HepG2 (cell line): ENCODE data around the gene IPO13. TPM values are rescaled to one million over a fixed set of nuclear protein-coding genes. Genes with fewer than 3 reads are reported as not detected.

Experiments
- ATAC-seq: fragments of 200-7000 bp; cut with Tn5 transposase; 3 replicates; pipeline ENCODE4 v1.9.1; 2020; ENCODE audit warnings: mild to moderate bottlenecking, moderate library complexity
- BruUV-seq: library from RNA; stranded (reverse); fragments of 400-500 nt; replicated peaks from 2 replicates; lab custom pipeline; 2021; lab: Mats Ljungman, UMichigan
- CTCF ChIA-PET: fragments of 300-600 bp; formaldehyde crosslinking; extraction: SDS; loops from one replicate; lab custom pipeline; 2021; ENCODE audit warnings: low total read pairs, inconsistent platforms, low intra/inter-chr PET ratio; lab: Yijun Ruan, JAX
- POLR2A ChIA-PET: fragments of 350-600 bp; sonication (Branson Sonifier 250); formaldehyde crosslinking; loops from one replicate; lab custom pipeline; 2020; ENCODE audit warnings: antibody characterized with exemption, inconsistent platforms; lab: Yijun Ruan, JAX
- DNase-seq: peaks from one replicate; pipeline ENCODE4 v3.0.0-alpha.2; 2015; ENCODE audit warnings: low spot score
- FAIRE-seq: peaks from 3 replicates; lab custom pipeline; 2011; peaks lifted over from hg19 to GRCh38; lab: Jason Lieb, UNC
- H2AFZ ChIP-seq: one replicate; pipeline ENCODE4 v1.6.1; 2011; ENCODE audit warnings: low read length, inconsistent platforms
- H3K27ac ChIP-seq: fragments of 300-600 bp; 3 replicates; pipeline ENCODE4 v1.8.0; 2011; ENCODE audit warnings: mixed run types, mild to moderate bottlenecking, mixed read lengths, low read length, inconsistent platforms; ENCODE audit not compliant: insufficient read depth; ENCODE audit errors: extremely low read length
- H3K27me3 ChIP-seq, 2 experiments: fragments of 200-600 bp in 1 of 2; 2 replicates in 1 of 2; 3 replicates in 1 of 2; pipeline versions ENCODE4 v1.6.0 to v1.8.0; 2011; ENCODE audit warnings: low read length in 2 of 2, mild to moderate bottlenecking in 2 of 2, moderate library complexity in 2 of 2, inconsistent platforms in 1 of 2; ENCODE audit not compliant: insufficient read depth in 2 of 2, control insufficient read depth in 1 of 2
- H3K36me3 ChIP-seq, 2 experiments: fragments of 200-600 bp in 1 of 2; replicated peaks in 1 of 2; 2 replicates in 1 of 2; 3 replicates in 1 of 2; pipeline versions ENCODE4 v1.5.1 to v1.8.0; 2011; ENCODE audit warnings: low read length in 2 of 2, inconsistent platforms in 1 of 2; ENCODE audit not compliant: insufficient read depth in 2 of 2, control insufficient read depth in 1 of 2
- H3K4me1 ChIP-seq: 2 replicates; pipeline ENCODE4 v1.5.1; 2012; ENCODE audit warnings: low read length, inconsistent platforms; ENCODE audit not compliant: insufficient read depth
- H3K4me2 ChIP-seq: 2 replicates; pipeline ENCODE4 v1.6.0; 2011; ENCODE audit warnings: low read depth, low read length, inconsistent platforms
- H3K4me3 ChIP-seq, 3 experiments: fragments of 200-600 bp in 1 of 3; sonication (generic), shearing (Covaris generic) in 1 of 3; replicated peaks in 1 of 3; 2 replicates each; pipeline ENCODE4 v1.5.1; 2011 to 2016; ENCODE audit warnings: low read length in 3 of 3, inconsistent platforms in 2 of 3, low read depth in 2 of 3, mild to moderate bottlenecking in 2 of 3, control low read depth in 1 of 3, mixed read lengths in 1 of 3; ENCODE audit not compliant: insufficient read depth in 1 of 3
- H3K79me2 ChIP-seq: one replicate; pipeline ENCODE4 v1.6.1; 2011; ENCODE audit warnings: low read length, inconsistent platforms; ENCODE audit not compliant: insufficient read depth
- H3K9ac ChIP-seq: 2 replicates; pipeline ENCODE4 v1.6.0; 2011; ENCODE audit warnings: mild to moderate bottlenecking, low read depth, low read length, inconsistent platforms; ENCODE audit not compliant: insufficient read depth
- H3K9me3 ChIP-seq: 2 replicates; pipeline ENCODE4 v1.5.1; 2012; ENCODE audit warnings: mild to moderate bottlenecking, low read length
- H4K20me1 ChIP-seq: 2 replicates; pipeline ENCODE4 v1.6.0; 2011; ENCODE audit warnings: inconsistent platforms, mild to moderate bottlenecking, low read length, moderate library complexity; ENCODE audit not compliant: insufficient read depth
- AGO2 ChIP-seq: fragments of 200-400 bp; formaldehyde crosslinking; optimal IDR thresholded peaks from 2 replicates; pipeline ENCODE3; 2017; ENCODE audit warnings: mild to moderate bottlenecking, low read depth, low read length, moderate library complexity
- ATF7-NPFF ChIP-seq: sonication (generic); formaldehyde crosslinking; IDR thresholded peaks from 2 replicates; pipeline ENCODE4 v1.8.1; 2023; ENCODE audit warnings: mild to moderate bottlenecking, low read depth, missing genetic modification reagents, moderate library complexity
- GTF3A ChIP-seq: sonication (generic); formaldehyde crosslinking; conservative IDR thresholded peaks from 2 replicates; pipeline ENCODE4 v1.4.0; 2020; ENCODE audit warnings: mild to moderate bottlenecking, missing genetic modification reagents
- NFYB ChIP-seq: sonication (generic); formaldehyde crosslinking; IDR thresholded peaks from 2 replicates; pipeline ENCODE4 v1.4.0; 2020; ENCODE audit warnings: missing genetic modification reagents
- RAD51 ChIP-seq: fragments of 450-650 bp; IDR thresholded peaks from 2 replicates; pipeline ENCODE4 v1.6.1; 2016; ENCODE audit warnings: borderline replicate concordance
- RBM22 ChIP-seq: fragments of 200-400 bp; formaldehyde crosslinking; optimal IDR thresholded peaks from 2 replicates; pipeline ENCODE3; 2017; ENCODE audit warnings: mild to moderate bottlenecking, low read length, moderate library complexity
- SYNCRIP ChIP-seq: fragments of 200-400 bp; formaldehyde crosslinking; IDR thresholded peaks from 2 replicates; pipeline ENCODE4 v1.6.1; 2018; ENCODE audit warnings: mild to moderate bottlenecking, low read depth, low read length; ENCODE audit not compliant: insufficient read depth
- ZFP36 ChIP-seq: fragments of 150-350 bp; IDR thresholded peaks from 2 replicates; pipeline ENCODE4 v1.6.1; 2018; ENCODE audit warnings: borderline replicate concordance, low read length, low read depth; ENCODE audit not compliant: partially characterized antibody
- ZFP41 ChIP-seq: sonication (generic); formaldehyde crosslinking; IDR thresholded peaks from 2 replicates; pipeline ENCODE4 v1.4.0; 2020; ENCODE audit warnings: mild to moderate bottlenecking, missing genetic modification reagents, borderline replicate concordance
- ZFYVE20 ChIP-seq: sonication (generic); formaldehyde crosslinking; IDR thresholded peaks from 2 replicates; pipeline ENCODE4 v1.8.0; 2023; ENCODE audit warnings: low read depth, mild to moderate bottlenecking, moderate library complexity, missing genetic modification reagents, borderline replicate concordance
- ZNF124 ChIP-seq: sonication (generic); formaldehyde crosslinking; IDR thresholded peaks from 2 replicates; pipeline ENCODE4 v1.4.0; 2020; ENCODE audit warnings: missing genetic modification reagents
- ZNF446 ChIP-seq: sonication (generic); formaldehyde crosslinking; IDR thresholded peaks from 2 replicates; pipeline ENCODE4 v1.5.0; 2020; ENCODE audit warnings: mild to moderate bottlenecking, missing genetic modification reagents
- ZNF556 ChIP-seq: sonication (generic); formaldehyde crosslinking; IDR thresholded peaks from 2 replicates; pipeline ENCODE4 v1.4.0; 2020; ENCODE audit warnings: mild to moderate bottlenecking, missing genetic modification reagents, borderline replicate concordance
- ZNF563 ChIP-seq: sonication (generic); formaldehyde crosslinking; IDR thresholded peaks from 2 replicates; pipeline ENCODE4 v1.8.0; 2022; ENCODE audit warnings: mild to moderate bottlenecking, moderate library complexity, missing genetic modification reagents
- ZNF782 ChIP-seq: sonication (generic); formaldehyde crosslinking; IDR thresholded peaks from 2 replicates; pipeline ENCODE4 v1.4.0; 2020; ENCODE audit warnings: missing genetic modification reagents, mild to moderate bottlenecking, borderline replicate concordance
- WGBS: methylation state at CpG from one replicate; pipeline ENCODE4 v1.1.6; 2017; ENCODE audit warnings: low lambda C conversion rate; 5-methylcytosine and 5-hydroxymethylcytosine counted together
- in situ Hi-C: cut with HindIII; loops from 2 replicates; pipeline ENCODE4 v1.10.0; 2017; ENCODE audit warnings: low pct_unique_long_range_greater_than_20kb; ENCODE audit not compliant: extremely low pct_ligation_motif_present
- intact Hi-C: fragments of 100-400 bp; cut with micrococcal nuclease; formaldehyde crosslinking; loops from one replicate; pipeline ENCODE4 v1.10.0; 2022; ENCODE audit not compliant: unreplicated experiment
- polyA plus RNA-seq, 8 experiments: library from polyadenylated mRNA; depleted of rRNA in 3 of 8; stranded (reverse) in 7 of 8; unstranded in 1 of 8; fragments of >200 nt; fragmentation: Illumina TruSeq in 4 of 8; extraction: Trizol in 4 of 8; gene quantifications; 2 replicates each; pipeline versions ENCODE4 v1.2.1 to v1.2.3, GENCODE V29; 2011 to 2016; ENCODE audit warnings: low read depth in 4 of 8, missing spikeins in 1 of 8, mixed read lengths in 1 of 8; ENCODE audit not compliant: insufficient read depth in 1 of 8
- total RNA-seq, 5 experiments: library from RNA; depleted of rRNA; stranded (reverse); fragments of >200 nt; fragmentation: Illumina TruSeq; extraction: Trizol; gene quantifications; 2 replicates each; pipeline ENCODE4 v1.2.3, GENCODE V29; 2016; ENCODE audit warnings: low read depth in 1 of 5
- TF ChIP-seq, protein P1 (sequence below): sonication (generic); formaldehyde crosslinking; IDR thresholded peaks from 2 replicates; pipeline ENCODE4 v1.4.0; 2020; ENCODE audit warnings: low read depth, mild to moderate bottlenecking, missing genetic modification reagents

IPO13 gene
- total and polyA plus RNA-seq, 2 of the 13 experiments (the other 11 are each of a cell fraction or from before 2014, with no cell fraction given): 12.9 to 15.6 TPM

DNA sequence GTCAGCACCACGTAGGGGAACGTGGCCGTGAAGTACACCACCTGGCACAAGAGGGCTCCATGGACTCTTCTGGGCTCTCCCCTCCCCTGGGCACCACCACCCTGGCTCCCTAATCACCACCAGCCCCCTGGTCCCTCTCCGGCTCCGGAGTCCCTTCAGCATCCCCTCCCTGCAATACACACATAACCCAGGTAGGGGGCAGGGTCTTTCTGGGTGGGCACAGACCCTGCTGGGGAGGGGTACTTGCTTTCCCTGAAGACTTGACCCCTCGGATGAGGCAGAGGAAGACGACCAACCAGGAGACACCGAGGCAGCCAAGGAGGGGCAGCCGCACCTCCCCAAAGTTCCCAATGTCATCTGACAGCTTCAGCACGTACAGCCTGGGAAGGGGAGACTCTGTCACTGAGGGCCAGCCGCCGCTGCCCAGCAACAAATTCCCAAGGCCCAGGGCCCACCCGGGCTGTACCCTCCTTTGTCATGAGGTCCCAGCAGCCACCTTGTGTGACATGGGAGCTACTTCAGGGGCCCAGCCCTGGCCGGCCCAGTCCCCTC lies 55.9 kb downstream of the IPO13 start:
- POLR2A ChIA-PET: no interaction called here
- no TSS peak for BruUV-seq

DNA sequence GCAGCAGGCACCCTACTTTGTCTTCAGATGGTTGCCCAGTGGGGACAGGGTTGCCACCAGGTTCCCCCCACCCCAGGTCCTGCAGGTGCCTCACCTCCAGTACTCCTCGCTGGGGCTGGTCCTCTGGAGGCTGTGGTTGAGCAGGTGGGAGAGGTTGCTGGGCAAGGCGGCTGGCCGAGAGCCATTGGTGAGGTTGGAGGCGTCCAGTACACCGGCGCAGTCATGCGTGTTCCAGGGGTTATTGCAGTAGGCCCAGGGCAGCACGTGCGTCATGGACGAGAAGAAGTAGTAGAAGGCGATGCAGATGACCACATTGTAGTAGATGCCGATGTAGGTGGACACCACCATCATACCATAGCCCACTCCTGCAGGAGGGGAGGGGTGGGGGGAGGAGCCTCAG lies 61.5 kb downstream of the IPO13 start:
- FAIRE-seq (no peak), DNase-seq (no peak), ATAC-seq (no peak)
- CTCF ChIA-PET: interaction anchor here (3.5 kb wide), 1 partner anchor 28 kb away, joined by 9 read pairs; no protein-coding TSS in a partner anchor
- in situ Hi-C loops: no loop called here
- no peaks in the 10 kb centered on the region for H4K20me1 ChIP-seq
- BruUV-seq: no TSS peak
- H3K27ac ChIP-seq: no peak overlapping the region
- H3K79me2 ChIP-seq: no peaks in the 10 kb centered on the region
- H3K36me3 ChIP-seq: peaks cover 0 to 3% of the 10 kb centered on the region in 2 experiments; a peak in 1 of 5 replicates
- H3K9ac ChIP-seq: no peak overlapping the region
- peaks cover 51% of the 10 kb centered on the region for H3K4me1 ChIP-seq
- H2AFZ ChIP-seq: no peak overlapping the region
- H3K4me2 ChIP-seq: no peak overlapping the region
- H3K27me3 ChIP-seq: no peaks in the 10 kb centered on the region
- H3K4me3 ChIP-seq: no peak overlapping the region
- no peaks in the 10 kb centered on the region for H3K9me3 ChIP-seq
- TF ChIP-seq RBM22 (peak; percentile 72), AGO2 (peak; percentile 30), ZNF782 (no peak)
- TF ChIP-seq, protein P1, sequence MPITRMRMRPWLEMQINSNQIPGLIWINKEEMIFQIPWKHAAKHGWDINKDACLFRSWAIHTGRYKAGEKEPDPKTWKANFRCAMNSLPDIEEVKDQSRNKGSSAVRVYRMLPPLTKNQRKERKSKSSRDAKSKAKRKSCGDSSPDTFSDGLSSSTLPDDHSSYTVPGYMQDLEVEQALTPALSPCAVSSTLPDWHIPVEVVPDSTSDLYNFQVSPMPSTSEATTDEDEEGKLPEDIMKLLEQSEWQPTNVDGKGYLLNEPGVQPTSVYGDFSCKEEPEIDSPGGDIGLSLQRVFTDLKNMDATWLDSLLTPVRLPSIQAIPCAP (CRISPR knock-in tag): no peak
- POLR2A ChIA-PET: no interaction called here
- WGBS: 94% methylated on average over 12 of the region's 12 CpGs
- intact Hi-C loops: no loop called here

More for the DNA sequence above, 55.9 kb downstream of the IPO13 start:
- no peak overlapping the region for H3K9ac ChIP-seq
- H3K36me3 ChIP-seq: peaks cover 6 to 21% of the 10 kb centered on the region in 2 experiments; a peak in 4 of 5 replicates
- H3K4me1 ChIP-seq: peaks cover 9% of the 10 kb centered on the region
- intact Hi-C loops (no loop called here), in situ Hi-C loops (no loop called here)
- FAIRE-seq (no peak), DNase-seq (no peak), ATAC-seq (peak; percentile 13; the same call in 1 of the 3 replicates)
- no peak overlapping the region for H3K4me3 ChIP-seq
- no peak for TF ChIP-seq ZFP36
- no peak for TF ChIP-seq ZFYVE20 (CRISPR knock-in tag)
- TF ChIP-seq RAD51: no peak
- TF ChIP-seq NFYB: no peak
- no peak for TF ChIP-seq SYNCRIP
- TF ChIP-seq ZNF446 (CRISPR knock-in tag): no peak
- no peak for TF ChIP-seq ZFP41 (CRISPR knock-in tag)
- no peak for TF ChIP-seq ZNF124 (CRISPR knock-in tag)
- TF ChIP-seq ZNF556 (CRISPR knock-in tag): no peak
- no peak for TF ChIP-seq ATF7-NPFF (CRISPR knock-in tag)
- no peak for TF ChIP-seq ZNF563 (CRISPR knock-in tag)
- TF ChIP-seq GTF3A: no peak
- H3K79me2 ChIP-seq: no peaks in the 10 kb centered on the region
- no peak overlapping the region for H2AFZ ChIP-seq
- CTCF ChIA-PET: no interaction called here
- WGBS: 89% methylated on average over 5 of the region's 14 CpGs
- no peaks in the 10 kb centered on the region for H4K20me1 ChIP-seq
- H3K9me3 ChIP-seq: no peaks in the 10 kb centered on the region
- no peaks in the 10 kb centered on the region for H3K27me3 ChIP-seq
- H3K27ac ChIP-seq: no peak overlapping the region
- no peak overlapping the region for H3K4me2 ChIP-seq
